K562 (cell line): Measurements from ENCODE around the gene TAF11.

Experiments
- CTCF ChIP-seq, 3 experiments: IDR thresholded peaks in 2 of 3; conservative IDR thresholded peaks in 1 of 3; 2 replicates each; pipeline ENCODE4 v1.5.1; 2011 to 2012; ENCODE audit warnings: low read length in 3 of 3, mild to moderate bottlenecking in 3 of 3, control low read depth in 2 of 3, improper control_type of control experiment in 1 of 3, inconsistent platforms in 1 of 3, low read depth in 1 of 3, mixed read lengths in 1 of 3, moderate library complexity in 1 of 3; ENCODE audit not compliant: insufficient read depth in 2 of 3
- HCFC1 ChIP-seq: IDR thresholded peaks from 2 replicates; pipeline ENCODE4 v1.6.1; 2012; ENCODE audit warnings: low read depth, low read length, improper control_type of control experiment
- NBN ChIP-seq: fragments of 450-650 bp; IDR thresholded peaks from 2 replicates; pipeline ENCODE4 v1.6.1; 2016; ENCODE audit warnings: low read depth, mild to moderate bottlenecking
- SMAD3 ChIP-seq: fragments of 450-650 bp; formaldehyde crosslinking; conservative IDR thresholded peaks from 2 replicates; pipeline ENCODE4 v1.4.0; 2020; ENCODE audit warnings: mild to moderate bottlenecking

DNA sequence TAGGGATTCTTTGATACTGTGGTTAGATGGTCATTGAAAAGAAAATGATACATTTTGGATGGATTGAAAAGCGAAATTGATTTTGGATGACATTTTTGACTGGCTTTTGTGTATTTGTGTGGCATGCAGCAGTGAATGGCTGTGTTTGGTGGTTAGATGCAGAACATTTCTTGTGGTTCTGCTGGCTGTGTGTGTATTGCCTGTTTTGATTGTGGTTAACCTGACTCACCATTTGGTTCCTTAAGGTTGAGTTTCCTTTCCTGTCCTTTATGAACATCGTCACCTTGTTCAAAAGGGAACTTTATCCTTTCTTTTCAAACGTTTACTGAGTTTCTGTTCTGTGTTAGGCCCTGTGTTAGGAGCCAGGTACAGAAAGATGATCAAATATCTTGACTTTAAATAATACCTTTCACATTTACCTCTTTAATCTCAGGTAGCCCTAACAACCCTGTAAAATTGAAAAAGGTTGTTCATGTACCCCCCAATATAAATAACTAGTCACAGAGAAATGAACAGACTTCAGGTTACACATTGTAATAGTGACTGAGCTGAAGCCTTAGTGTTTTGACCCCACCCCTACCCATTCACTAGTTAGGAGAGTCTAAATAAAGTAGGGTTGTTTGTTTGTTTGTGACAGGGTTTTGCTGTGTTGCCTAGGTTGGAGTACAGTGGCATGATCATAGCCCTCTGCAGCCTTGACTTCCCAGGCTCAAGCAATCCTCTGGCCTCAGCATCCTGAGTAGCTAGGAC, 25.0 kb upstream of the TAF11 start:
- TF ChIP-seq HCFC1 = no peak
- TF ChIP-seq CTCF (IDR thresholded peaks at IDR 0.05 in 2 of 3, conservative IDR thresholded peaks at IDR 0.05 in 1 of 3; ENCODE audit: insufficient read depth in 2 of 3, low read depth in 1 of 3, low read length in 3 of 3) = no peak
- TF ChIP-seq NBN = no peak
- no peak for TF ChIP-seq SMAD3
